ENCODE data around the gene HOXC4. TPM values are rescaled to one million over a fixed set of nuclear protein-coding genes. Genes with fewer than 3 reads are reported as not detected.

The HOXC4 gene
- under 1 TPM; 0.45 to 0.99 (median 0.92) TPM for polyA plus RNA-seq

DNA sequence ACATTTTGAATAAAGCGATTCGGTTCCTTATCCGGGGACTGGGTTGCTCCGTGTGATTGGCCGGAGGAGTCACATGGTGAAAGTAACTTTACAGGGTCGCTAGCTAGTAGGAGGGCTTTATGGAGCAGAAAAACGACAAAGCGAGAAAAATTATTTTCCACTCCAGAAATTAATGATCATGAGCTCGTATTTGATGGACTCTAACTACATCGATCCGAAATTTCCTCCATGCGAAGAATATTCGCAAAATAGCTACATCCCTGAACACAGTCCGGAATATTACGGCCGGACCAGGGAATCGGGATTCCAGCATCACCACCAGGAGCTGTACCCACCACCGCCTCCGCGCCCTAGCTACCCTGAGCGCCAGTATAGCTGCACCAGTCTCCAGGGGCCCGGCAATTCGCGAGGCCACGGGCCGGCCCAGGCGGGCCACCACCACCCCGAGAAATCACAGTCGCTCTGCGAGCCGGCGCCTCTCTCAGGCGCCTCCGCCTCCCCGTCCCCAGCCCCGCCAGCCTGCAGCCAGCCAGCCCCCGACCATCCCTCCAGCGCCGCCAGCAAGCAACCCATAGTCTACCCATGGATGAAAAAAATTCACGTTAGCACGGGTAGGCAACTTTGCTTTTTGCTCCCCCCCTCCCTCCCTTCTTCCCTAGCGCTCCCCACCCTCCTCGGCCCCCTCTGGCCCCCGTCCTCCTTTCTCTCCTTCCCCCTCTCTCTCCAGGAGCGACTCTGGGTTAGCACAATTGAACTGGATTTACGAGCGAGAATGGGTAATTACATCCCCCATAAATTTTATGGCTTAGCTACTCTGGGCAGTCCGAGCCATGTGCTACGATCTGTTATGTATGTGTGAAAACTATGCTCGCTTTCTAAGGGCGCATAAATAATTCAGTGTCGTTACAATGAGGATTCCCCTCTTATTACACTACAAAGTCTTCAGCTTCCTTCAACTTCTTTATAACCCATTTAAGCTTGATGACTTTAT is at the start of gene HOXC4:
Gene HOXC4 (plus strand): TSS at position 85 of the 991 bp plus-strand sequence. CDS start 88 bp downstream, at position 173.
- peaks cover 46 to 51% of the 10 kb centered on the region in 2 donors for H3K4me1 Mint-ChIP-seq
- H3K27ac Mint-ChIP-seq = peak within 1 kb of the TSS; percentile 83 to 93 (median 88)
- H3K4me3 Mint-ChIP-seq = peak within 1 kb of the TSS; percentile 84 to 91 (median 85)
- peaks cover 26 to 43% (median 31%) of the 10 kb centered on the region in 3 donors for H3K27me3 Mint-ChIP-seq (ENCODE audit: low read depth in 3 of 3)
- H3K36me3 Mint-ChIP-seq = peaks cover 5 to 9% (median 7%) of the 10 kb centered on the region in 3 donors
- peaks cover 0 to 2% (median 0%) of the 10 kb centered on the region in 6 donors for H3K9me3 Mint-ChIP-seq
- peak in 2 of 3 donors; percentile 34 to 39 for DNase-seq

DNA sequence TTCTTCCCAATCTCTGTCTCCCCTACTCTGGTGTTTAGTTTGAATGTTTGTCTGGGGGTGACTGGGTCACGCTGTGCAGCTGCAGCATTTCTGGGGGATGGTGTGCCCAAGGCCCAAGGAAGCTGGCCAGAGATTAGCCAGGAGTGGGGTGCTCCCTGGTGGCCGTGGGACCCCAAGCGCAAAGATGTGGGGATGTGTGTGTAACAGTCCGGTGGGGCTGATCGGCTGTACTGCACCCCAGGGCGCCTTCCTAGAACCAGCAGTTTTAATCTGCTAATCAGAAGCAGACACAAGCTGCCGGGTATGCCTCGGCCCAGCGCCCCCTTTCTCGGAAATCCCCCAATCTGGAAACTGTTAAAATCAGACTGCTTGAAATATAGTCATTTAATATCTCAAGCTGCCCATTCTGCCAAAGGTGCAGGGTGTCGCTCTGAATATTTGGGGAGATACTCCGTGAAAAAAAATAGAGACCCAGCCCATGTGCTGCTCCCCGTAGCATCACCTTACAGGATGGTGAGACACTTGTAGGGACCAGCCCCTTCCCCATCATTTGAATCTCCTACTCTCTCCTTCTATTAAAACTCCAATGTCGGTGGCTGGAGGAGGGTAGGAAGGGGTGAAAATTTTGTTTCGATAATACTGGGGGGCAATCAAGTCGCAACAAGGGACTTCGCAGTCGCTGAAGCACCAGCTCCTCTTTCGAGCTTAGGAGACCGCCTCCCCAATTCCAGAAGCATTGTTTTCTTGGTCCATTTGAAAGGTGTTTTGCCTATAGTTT is 49.4 kb upstream of the HOXC4 start:
- DNase-seq = no peak
- no peaks in the 10 kb centered on the region for H3K36me3 Mint-ChIP-seq
- peaks cover 58 to 82% (median 73%) of the 10 kb centered on the region in 3 donors for H3K27me3 Mint-ChIP-seq (ENCODE audit: low read depth in 3 of 3)
- peaks cover 0 to 5% (median 0%) of the 10 kb centered on the region in 6 donors for H3K9me3 Mint-ChIP-seq
- peaks cover 13 to 18% of the 10 kb centered on the region in 2 donors for H3K4me1 Mint-ChIP-seq
- H3K4me3 Mint-ChIP-seq = no peak overlapping the region
- H3K27ac Mint-ChIP-seq = no peak overlapping the region

DNA sequence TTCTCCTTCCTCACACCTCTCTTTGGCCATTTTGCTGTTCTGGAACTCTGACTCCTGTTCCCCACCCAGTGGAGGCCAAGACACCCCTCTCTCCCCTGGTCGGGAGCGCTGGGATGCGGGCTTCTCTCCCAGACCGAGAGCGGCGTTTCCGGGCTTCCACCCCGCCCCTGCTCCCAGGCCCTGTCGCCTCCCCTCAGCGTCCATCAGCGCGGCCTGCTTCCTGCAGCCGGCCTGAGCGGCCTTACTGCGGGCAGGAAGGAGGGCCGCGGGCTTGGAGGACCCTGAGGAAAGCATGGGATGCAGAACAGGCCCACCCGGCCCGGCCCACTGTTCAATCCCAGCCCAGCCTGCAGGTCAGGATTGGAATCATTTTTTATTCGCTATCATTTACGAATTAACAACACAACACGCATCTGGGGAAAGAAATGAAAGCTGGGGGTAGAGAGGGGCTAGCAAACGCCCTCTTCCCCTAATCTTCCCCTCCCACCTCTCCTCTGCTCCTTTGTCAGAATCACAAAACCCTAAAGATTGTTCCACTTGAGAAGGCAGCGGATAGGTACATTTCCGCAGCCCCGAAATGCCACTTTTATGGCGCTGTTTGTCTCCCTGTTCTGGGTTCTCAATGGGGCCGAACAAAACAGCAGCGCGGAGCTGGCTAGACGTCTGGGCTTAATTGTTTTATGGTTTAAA is 48.6 kb upstream of the HOXC4 start:
- Mint-ChIP-seq H3K27me3 (ENCODE audit: low read depth in 3 of 3) (peaks cover 56 to 82% (median 72%) of the 10 kb centered on the region in 3 donors), H3K9me3 (peaks cover 0 to 6% (median 0%) of the 10 kb centered on the region in 6 donors), H3K4me1 (peaks cover 15 to 24% of the 10 kb centered on the region in 2 donors), H3K36me3 (no peaks in the 10 kb centered on the region), H3K4me3 (peak overlapping the region in 2 of 5 donors; percentile 15 to 82), H3K27ac (no peak overlapping the region)
- no peak for DNase-seq

DNA sequence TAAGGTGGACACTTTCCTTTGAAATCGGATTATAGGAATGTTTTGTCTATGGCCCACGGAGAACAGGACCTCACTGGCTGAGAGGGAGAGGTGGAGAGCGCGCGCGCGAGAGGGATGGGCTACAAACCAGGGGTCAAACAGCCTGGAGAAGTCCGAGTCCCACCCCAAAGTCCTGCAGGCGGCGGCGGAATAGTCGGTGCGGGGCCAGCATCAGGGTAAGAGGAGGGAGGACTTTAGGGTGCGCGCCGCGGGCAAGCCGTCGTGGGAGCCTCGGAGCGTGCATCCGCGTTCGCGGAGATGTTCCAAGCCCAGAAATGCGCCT is 48.1 kb upstream of the HOXC4 start:
- Mint-ChIP-seq H3K27ac (no peak overlapping the region), H3K27me3 (ENCODE audit: low read depth in 3 of 3) (peaks cover 56 to 81% (median 74%) of the 10 kb centered on the region in 3 donors), H3K9me3 (peaks cover 0 to 6% (median 0%) of the 10 kb centered on the region in 6 donors), H3K4me3 (peak overlapping the region in 2 of 5 donors; percentile 76 to 82), H3K4me1 (peaks cover 13 to 24% of the 10 kb centered on the region in 2 donors), H3K36me3 (no peaks in the 10 kb centered on the region)
- no peak for DNase-seq

DNA sequence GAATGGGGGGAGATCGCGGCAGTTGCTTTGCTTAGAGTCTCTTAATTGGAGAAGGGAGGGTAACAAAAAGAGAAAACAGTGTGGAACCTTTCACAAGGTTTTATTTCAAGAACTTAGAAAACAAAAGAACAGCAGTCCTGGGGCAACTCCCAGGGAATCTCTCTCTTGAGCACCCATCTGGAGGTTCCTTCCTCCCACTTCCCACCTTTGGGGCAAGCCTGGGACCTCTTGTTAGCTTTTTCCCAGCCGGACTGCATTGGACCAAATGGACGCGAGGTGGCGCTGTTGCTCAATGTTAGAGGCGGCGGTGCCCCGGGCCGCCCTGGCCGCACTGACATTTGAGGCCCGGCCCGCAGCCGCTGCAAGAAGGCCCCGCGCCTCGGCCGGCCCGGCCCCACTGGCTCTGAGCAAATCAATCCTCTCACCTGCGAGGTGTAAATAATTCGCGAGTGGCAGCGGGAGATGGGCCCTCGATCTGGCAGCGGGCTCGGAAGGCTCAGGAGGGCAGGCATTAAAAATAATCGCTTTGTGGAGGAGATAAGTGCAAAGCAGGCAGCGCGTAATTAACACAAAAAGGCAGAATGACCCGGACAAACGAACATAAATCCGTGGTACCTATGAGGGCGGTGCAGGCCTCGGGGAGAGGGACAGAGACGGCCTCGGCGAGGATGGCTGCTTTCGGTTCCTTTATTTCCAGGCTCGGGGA is 47.6 kb upstream of the HOXC4 start:
- Mint-ChIP-seq H3K36me3 (no peaks in the 10 kb centered on the region), H3K27ac (peak overlapping the region in 2 of 6 donors; percentile 26 to 45), H3K27me3 (ENCODE audit: low read depth in 3 of 3) (peaks cover 53 to 79% (median 75%) of the 10 kb centered on the region in 3 donors), H3K4me3 (peak overlapping the region; percentile 76 to 86 (median 84)), H3K4me1 (peaks cover 13 to 26% of the 10 kb centered on the region in 2 donors), H3K9me3 (peaks cover 0 to 6% (median 0%) of the 10 kb centered on the region in 6 donors)
- DNase-seq = peak; percentile 80 to 85 (median 82)

DNA sequence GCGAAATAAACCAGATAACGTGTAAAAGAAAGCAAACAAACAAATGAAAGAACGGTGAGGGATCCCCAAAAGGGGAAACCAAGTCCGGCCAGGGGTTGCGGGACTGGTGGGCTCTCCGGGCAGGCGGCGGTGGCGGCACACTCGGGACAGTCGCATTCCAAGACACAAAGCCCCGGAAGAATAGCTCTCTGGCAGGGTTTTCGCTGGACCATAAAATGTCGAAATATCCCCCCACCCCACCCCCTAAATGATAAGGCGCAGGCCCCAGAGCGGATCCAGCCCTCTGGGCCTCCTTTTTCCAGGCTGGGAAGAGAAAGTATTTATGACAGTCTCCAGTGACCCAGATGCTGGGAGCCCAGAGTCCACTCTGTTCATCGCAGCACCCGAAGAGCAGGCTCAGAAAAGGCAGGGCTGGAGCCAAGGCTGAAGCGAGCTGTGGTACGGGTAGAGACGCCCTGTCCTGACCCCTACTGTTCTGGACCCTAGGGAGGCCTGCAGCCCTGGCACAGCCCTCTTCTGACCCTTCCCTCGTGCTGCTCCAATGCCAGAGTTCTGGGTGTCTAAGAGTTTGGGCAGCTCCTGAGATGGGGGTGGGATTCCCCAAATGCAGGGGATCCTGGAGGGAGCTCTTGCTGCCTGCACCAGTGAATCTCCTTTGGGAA is 46.9 kb upstream of the HOXC4 start:
- H3K27ac Mint-ChIP-seq = peak overlapping the region in 1 of 6 donors; percentile 45
- H3K4me3 Mint-ChIP-seq = peak overlapping the region; percentile 76 to 86 (median 84)
- no peaks in the 10 kb centered on the region for H3K36me3 Mint-ChIP-seq
- peaks cover 14 to 33% of the 10 kb centered on the region in 2 donors for H3K4me1 Mint-ChIP-seq
- DNase-seq = no peak
- H3K27me3 Mint-ChIP-seq (ENCODE audit: low read depth in 3 of 3) = peaks cover 53 to 78% (median 77%) of the 10 kb centered on the region in 3 donors
- H3K9me3 Mint-ChIP-seq = peaks cover 0 to 6% (median 0%) of the 10 kb centered on the region in 6 donors

DNA sequence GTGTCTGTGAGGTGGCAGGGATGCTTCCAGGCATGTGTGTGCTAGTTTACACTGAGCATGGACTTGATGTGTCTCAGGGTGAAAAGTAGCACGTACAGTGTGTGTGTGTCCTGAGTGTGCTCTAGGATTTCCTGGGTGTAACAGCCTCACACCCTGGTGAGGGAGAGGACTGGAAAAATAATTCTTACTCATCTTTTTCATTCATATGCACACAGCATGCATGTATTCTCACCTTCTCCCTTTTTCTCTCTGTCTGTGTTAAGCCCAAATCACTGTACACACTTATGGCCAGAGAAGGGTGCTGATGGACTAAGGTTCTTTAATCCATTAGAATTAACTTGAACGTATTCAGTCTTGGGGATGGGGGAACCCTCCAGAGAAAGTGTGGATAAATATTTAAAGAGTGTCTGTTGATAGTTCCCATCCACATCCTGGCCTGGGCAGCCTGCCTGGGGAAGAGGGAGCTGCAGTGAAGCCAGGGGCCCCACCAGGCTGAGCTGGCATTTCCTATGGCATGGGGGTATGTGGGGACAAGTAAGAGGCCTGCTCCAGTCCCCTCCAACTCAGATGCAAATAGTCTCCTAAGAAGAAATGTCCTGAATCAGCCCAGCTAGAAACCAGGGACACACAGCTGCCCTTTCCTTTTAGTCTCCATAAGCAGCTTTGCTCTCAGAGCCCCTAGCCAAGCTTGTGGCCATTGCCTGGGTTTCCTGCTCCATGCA is 45.9 kb upstream of the HOXC4 start:
- Mint-ChIP-seq H3K4me1 (peaks cover 14 to 34% of the 10 kb centered on the region in 2 donors), H3K27ac (no peak overlapping the region), H3K4me3 (peak overlapping the region in 2 of 5 donors; percentile 2 to 57), H3K9me3 (peaks cover 0 to 6% (median 0%) of the 10 kb centered on the region in 6 donors), H3K27me3 (ENCODE audit: low read depth in 3 of 3) (peaks cover 44 to 74% (median 70%) of the 10 kb centered on the region in 3 donors), H3K36me3 (no peaks in the 10 kb centered on the region)
- no peak for DNase-seq

DNA sequence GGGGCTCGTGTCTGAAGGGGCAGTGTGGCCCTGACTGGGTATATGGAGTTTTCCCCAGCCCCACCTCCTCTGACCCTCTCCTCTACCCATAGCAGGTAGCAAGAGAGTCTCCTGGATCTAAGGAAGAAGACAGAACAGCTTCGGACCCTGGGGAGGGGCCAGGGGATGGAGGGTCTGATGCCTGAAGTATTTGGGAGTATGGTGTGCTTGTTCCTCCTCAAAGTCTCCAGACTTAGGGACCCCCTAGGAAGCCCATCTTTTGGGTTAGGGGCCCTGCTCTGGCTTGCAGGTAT is 45.4 kb upstream of the HOXC4 start:
- Mint-ChIP-seq H3K9me3 (peaks cover 0 to 6% (median 0%) of the 10 kb centered on the region in 6 donors), H3K27ac (no peak overlapping the region), H3K4me1 (peaks cover 14 to 34% of the 10 kb centered on the region in 2 donors), H3K27me3 (ENCODE audit: low read depth in 3 of 3) (peaks cover 46 to 74% (median 72%) of the 10 kb centered on the region in 3 donors), H3K36me3 (no peaks in the 10 kb centered on the region), H3K4me3 (peak overlapping the region in 3 of 5 donors; percentile 37 to 40 (median 38))
- no peak for DNase-seq

DNA sequence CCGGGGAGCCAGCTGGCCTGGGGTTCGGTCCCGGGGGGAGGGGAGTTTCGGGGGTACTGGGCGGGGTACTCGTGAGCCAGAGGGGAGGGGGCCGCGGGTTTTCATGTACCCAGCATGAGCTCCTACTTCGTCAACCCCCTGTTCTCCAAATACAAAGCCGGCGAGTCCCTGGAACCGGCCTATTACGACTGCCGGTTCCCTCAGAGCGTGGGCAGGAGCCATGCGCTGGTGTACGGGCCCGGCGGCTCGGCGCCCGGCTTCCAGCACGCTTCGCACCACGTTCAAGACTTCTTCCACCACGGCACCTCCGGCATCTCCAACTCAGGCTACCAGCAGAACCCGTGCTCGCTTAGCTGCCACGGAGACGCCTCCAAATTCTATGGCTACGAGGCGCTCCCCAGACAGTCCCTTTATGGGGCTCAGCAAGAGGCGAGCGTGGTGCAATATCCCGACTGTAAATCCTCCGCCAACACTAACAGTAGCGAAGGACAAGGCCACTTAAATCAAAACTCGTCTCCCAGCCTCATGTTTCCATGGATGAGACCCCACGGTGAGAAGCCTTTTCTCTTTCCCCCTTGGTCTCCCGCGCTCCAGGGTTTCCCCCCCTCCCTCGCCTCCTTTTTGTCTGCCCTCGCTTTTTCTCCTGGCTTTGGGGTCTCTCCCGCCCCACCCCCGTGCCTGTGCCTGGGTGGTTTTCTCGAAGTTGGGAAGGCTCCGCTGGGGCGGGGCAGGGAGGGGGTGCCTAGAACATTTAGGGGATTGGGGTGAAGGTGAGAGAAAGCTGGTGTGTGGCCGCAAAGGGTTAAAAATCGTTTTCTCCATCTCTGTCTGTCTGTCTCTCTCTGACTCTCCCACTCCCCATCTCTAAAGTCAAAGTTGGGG is 44.2 kb upstream of the HOXC4 start:
- H3K27me3 Mint-ChIP-seq (ENCODE audit: low read depth in 3 of 3) = peaks cover 44 to 73% (median 72%) of the 10 kb centered on the region in 3 donors
- peak overlapping the region; percentile 55 to 65 (median 61) for H3K4me3 Mint-ChIP-seq
- H3K9me3 Mint-ChIP-seq = peaks cover 0 to 2% (median 0%) of the 10 kb centered on the region in 6 donors
- no peaks in the 10 kb centered on the region for H3K36me3 Mint-ChIP-seq
- H3K27ac Mint-ChIP-seq = peak overlapping the region in 1 of 6 donors; percentile 48
- DNase-seq = peak in 1 of 3 donors; percentile 27
- peaks cover 14 to 34% of the 10 kb centered on the region in 2 donors for H3K4me1 Mint-ChIP-seq

DNA sequence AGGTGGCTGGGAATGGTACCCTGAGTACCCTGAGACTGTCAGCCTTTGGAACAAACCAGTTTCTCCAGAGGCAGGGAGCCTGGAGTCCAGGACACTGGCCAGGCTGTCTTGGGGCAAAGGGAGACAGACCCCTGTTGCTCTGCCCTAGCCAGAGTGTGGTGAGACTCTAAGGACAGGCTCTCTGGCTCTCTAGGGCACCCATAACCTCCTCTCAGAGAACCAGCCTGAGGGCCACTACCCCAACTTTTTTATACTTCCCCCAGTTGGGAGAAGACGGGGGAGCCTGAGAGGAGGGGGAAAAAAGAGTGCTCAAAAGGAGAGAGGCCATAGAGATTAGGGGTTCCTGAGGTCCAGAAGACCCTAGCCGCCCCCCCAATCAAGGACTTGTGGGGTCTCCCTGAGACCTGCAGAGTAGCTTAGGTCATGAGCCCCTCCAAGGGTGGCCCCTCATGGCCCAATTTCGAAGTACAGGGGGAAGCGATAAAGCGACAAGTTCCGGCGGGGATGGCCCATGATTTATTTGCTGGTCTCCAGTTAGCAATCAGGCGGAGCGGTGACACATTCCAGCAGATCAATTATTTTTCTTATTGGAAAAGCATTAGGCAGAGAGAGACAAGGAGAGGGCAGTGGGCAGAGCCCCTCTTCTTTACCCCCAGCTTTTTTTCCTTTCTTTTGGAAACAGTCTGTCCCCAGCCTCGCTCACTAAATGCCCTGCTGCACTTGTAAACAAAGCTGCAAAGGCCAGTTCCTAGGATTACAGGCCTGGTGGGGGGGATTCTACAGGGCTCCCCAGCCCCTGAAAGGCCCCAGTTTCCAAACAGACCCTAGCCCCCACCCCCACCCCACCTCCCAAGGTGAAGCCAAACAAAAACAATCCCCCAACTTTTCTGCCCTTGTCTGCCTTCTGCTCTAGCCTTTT is 43.3 kb upstream of the HOXC4 start:
- Mint-ChIP-seq H3K36me3 (no peaks in the 10 kb centered on the region), H3K27ac (no peak overlapping the region)

More for the DNA sequence above, 43.3 kb upstream of the HOXC4 start:
- no peak for DNase-seq
- Mint-ChIP-seq H3K4me3 (peak overlapping the region in 2 of 5 donors; percentile 29 to 46), H3K4me1 (peaks cover 19 to 33% of the 10 kb centered on the region in 2 donors), H3K9me3 (peaks cover 0 to 3% (median 0%) of the 10 kb centered on the region in 6 donors), H3K27me3 (ENCODE audit: low read depth in 3 of 3) (peaks cover 50 to 80% (median 73%) of the 10 kb centered on the region in 3 donors)
